Astrocyte of the spinal cord (primary cell): ENCODE data around the gene ECSCR.
"Not testable (repeated sequence)": the region's sequence is repeated elsewhere in the genome, so short reads cannot be mapped to it uniquely, and the experiment has no call there.

Source experiments
- DNase-seq: peaks from one replicate; pipeline ENCODE4 v3.0.0; 2011; ENCODE audit warnings: low read depth, low spot score
- H3K4me3 ChIP-seq: 2 replicates; pipeline ENCODE4 v1.5.1; 2011; ENCODE audit warnings: low read depth, mild to moderate bottlenecking, low read length, moderate library complexity
- in situ Hi-C: cut with HindIII; loops from 2 replicates; pipeline ENCODE4 v1.10.0; 2017; ENCODE audit warnings: low sequenced_read_pairs
- TF ChIP-seq, protein P1 (sequence below): IDR thresholded peaks from 2 replicates; pipeline ENCODE4 v1.5.1; 2012; ENCODE audit warnings: low read depth, mild to moderate bottlenecking, low read length, inconsistent platforms

Gene ECSCR

GRCh38 chr5:139410993-139411828, 51.3 kb downstream of the ECSCR start:
- TF ChIP-seq, protein P1, sequence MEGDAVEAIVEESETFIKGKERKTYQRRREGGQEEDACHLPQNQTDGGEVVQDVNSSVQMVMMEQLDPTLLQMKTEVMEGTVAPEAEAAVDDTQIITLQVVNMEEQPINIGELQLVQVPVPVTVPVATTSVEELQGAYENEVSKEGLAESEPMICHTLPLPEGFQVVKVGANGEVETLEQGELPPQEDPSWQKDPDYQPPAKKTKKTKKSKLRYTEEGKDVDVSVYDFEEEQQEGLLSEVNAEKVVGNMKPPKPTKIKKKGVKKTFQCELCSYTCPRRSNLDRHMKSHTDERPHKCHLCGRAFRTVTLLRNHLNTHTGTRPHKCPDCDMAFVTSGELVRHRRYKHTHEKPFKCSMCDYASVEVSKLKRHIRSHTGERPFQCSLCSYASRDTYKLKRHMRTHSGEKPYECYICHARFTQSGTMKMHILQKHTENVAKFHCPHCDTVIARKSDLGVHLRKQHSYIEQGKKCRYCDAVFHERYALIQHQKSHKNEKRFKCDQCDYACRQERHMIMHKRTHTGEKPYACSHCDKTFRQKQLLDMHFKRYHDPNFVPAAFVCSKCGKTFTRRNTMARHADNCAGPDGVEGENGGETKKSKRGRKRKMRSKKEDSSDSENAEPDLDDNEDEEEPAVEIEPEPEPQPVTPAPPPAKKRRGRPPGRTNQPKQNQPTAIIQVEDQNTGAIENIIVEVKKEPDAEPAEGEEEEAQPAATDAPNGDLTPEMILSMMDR = no peak
- DNase-seq = no peak
- no peak overlapping the region for H3K4me3 ChIP-seq
- in situ Hi-C loops = loop anchor here (25.0 kb wide), 1 partner anchor 101 kb away; no protein-coding TSS in a partner anchor

DNA sequence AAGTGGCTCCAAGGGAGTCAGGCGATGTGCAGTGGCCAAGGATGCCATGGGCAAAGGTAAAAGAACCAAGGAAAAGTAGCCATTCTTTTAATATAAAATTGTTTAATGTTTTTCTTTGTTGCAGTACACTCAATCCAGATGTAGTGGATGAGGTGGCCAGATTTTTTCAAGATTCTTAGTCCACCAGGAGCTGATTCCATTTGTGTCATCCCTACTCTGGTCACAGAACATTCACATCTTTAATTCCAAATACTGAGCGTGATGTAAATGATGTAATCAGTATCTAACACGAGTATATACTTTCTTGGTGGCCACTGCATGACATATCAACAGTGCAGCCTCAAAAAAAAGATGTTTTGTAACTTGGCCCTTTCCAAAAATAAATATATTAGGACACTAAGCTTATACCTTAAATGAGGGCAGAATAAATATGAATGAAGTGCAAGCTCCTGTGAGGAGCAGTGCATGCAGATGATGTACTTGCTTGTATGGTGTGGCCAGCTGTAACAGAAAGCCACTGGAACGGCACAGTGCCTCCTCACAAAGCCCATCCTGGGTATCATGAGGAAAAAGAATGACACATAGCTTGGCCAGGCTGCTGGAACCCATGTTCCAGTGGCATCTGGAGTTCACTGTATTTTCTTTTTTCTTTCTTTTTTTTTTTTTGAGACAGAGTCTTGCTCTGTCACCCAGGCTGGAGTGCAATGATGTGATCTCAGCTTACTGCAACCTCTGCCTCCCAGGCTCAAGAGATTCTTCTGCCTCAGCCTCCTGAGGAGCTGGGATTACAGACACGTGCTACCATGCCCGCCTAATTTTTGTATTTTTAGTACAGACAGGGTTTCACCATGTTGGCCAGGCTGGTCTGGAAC, 52.2 kb downstream of the ECSCR start:
- in situ Hi-C loops = loop anchor here (25.0 kb wide), 1 partner anchor 102 kb away; no protein-coding TSS in a partner anchor
- DNase-seq = no peak

GRCh38 chr5:139409116-139409515, 53.4 kb downstream of the ECSCR start:
- in situ Hi-C loops = loop anchor here (25.0 kb wide), 1 partner anchor 103 kb away; no protein-coding TSS in a partner anchor
- not testable (repeated sequence) for DNase-seq, H3K4me3 ChIP-seq

More for the DNA sequence above, 52.2 kb downstream of the ECSCR start:
- H3K4me3 ChIP-seq = no peak overlapping the region
- TF ChIP-seq, protein P1 = no peak

- in situ Hi-C loops = loop anchor here (25.0 kb wide), 1 partner anchor 104 kb away; no protein-coding TSS in a partner anchor
- H3K4me3 ChIP-seq = no peak overlapping the region
- TF ChIP-seq, protein P1 = no peak
- no peak for DNase-seq
Measured at GRCh38 chr5:139408191-139408590, 54.4 kb downstream of the ECSCR start.

- DNase-seq = no peak
- no peak overlapping the region for H3K4me3 ChIP-seq
- TF ChIP-seq, protein P1 = no peak
- in situ Hi-C loops = loop anchor here (25.0 kb wide), 1 partner anchor 105 kb away; no protein-coding TSS in a partner anchor
Measured at GRCh38 chr5:139407517-139407916, 55.0 kb downstream of the ECSCR start.

- TF ChIP-seq, protein P1 = no peak
- in situ Hi-C loops = loop anchor here (25.0 kb wide), 1 partner anchor 105 kb away; no protein-coding TSS in a partner anchor
- DNase-seq = no peak
- H3K4me3 ChIP-seq = no peak overlapping the region
Measured at GRCh38 chr5:139406963-139407362, 55.6 kb downstream of the ECSCR start.
